MM.1S (cell line): ENCODE measurements around the gene MAP3K20.

Experiments
- DNase-seq: peaks from one replicate; pipeline ENCODE4 v3.0.0-alpha.2; 2015
- H2AFZ ChIP-seq: fragments of 300-600 bp; sonication (generic); 2 replicates; pipeline ENCODE4 v1.6.0; 2016; ENCODE audit warnings: antibody characterized with exemption, low read length
- H3F3A ChIP-seq: fragments of 300-600 bp; sonication (generic); 2 replicates; pipeline ENCODE4 v1.6.1; 2016; ENCODE audit warnings: mild to moderate bottlenecking, antibody characterized with exemption, low read length, moderate library complexity, mixed read lengths; ENCODE audit not compliant: insufficient read depth
- H3K27ac ChIP-seq: fragments of 300-600 bp; sonication (generic); 2 replicates; pipeline ENCODE4 v1.5.1; 2016; ENCODE audit warnings: mild to moderate bottlenecking, low read length
- H3K27me3 ChIP-seq: fragments of 300-600 bp; sonication (generic); replicated peaks from 2 replicates; pipeline ENCODE4 v1.6.0; 2016; ENCODE audit warnings: low read length; ENCODE audit not compliant: insufficient read depth
- H3K36me3 ChIP-seq: fragments of 300-600 bp; sonication (generic); replicated peaks from 2 replicates; pipeline ENCODE4 v1.6.1; 2016; ENCODE audit warnings: mild to moderate bottlenecking, low read length, mixed read lengths; ENCODE audit not compliant: insufficient read depth
- H3K4me1 ChIP-seq: fragments of 300-600 bp; sonication (generic); 2 replicates; pipeline ENCODE4 v1.6.1; 2016; ENCODE audit warnings: low read length, mixed read lengths
- H3K4me2 ChIP-seq: fragments of 300-600 bp; sonication (generic); 2 replicates; pipeline ENCODE4 v1.6.0; 2016; ENCODE audit warnings: low read depth, low read length
- H3K4me3 ChIP-seq: fragments of 300-600 bp; sonication (generic); 2 replicates; pipeline ENCODE4 v1.5.1; 2016; ENCODE audit warnings: low read length, mixed read lengths
- H3K79me2 ChIP-seq: fragments of 300-600 bp; sonication (generic); 2 replicates; pipeline ENCODE4 v1.6.1; 2016; ENCODE audit warnings: mixed run types, low read length, mixed read lengths
- H3K9ac ChIP-seq: fragments of 300-600 bp; sonication (generic); 2 replicates; pipeline ENCODE4 v1.6.1; 2016; ENCODE audit warnings: low read length, mixed read lengths
- H3K9me2 ChIP-seq: fragments of 300-600 bp; sonication (generic); replicated peaks from 2 replicates; pipeline ENCODE4 v1.6.1; 2016; ENCODE audit warnings: mild to moderate bottlenecking, low read length, mixed read lengths; ENCODE audit not compliant: insufficient read depth
- H3K9me3 ChIP-seq: fragments of 300-600 bp; sonication (generic); replicated peaks from 2 replicates; pipeline ENCODE4 v1.6.1; 2016; ENCODE audit warnings: mild to moderate bottlenecking, low read length, mixed read lengths; ENCODE audit not compliant: insufficient read depth
- H4K20me1 ChIP-seq: fragments of 300-600 bp; sonication (generic); 2 replicates; pipeline ENCODE4 v1.6.1; 2016; ENCODE audit warnings: mild to moderate bottlenecking, low read length, moderate library complexity, mixed read lengths; ENCODE audit not compliant: insufficient read depth
- CTCF ChIP-seq: fragments of 300-600 bp; sonication (generic); IDR thresholded peaks from 2 replicates; pipeline ENCODE4 v1.5.1; 2016; ENCODE audit warnings: antibody characterized with exemption, low read length, mixed read lengths
- EZH2 ChIP-seq: fragments of 300-600 bp; sonication (generic); optimal IDR thresholded peaks from 2 replicates; pipeline ENCODE3; 2017; ENCODE audit warnings: low read depth, mild to moderate bottlenecking, antibody characterized with exemption, low read length, mixed read lengths
- EZH2phosphoT487 ChIP-seq: fragments of 300-600 bp; sonication (generic); IDR thresholded peaks from 2 replicates; pipeline ENCODE4 v1.6.1; 2018; ENCODE audit warnings: antibody characterized with exemption, low read length

MAP3K20 gene

GRCh38 chr2:173226899-173227698 lies 151.5 kb downstream of the MAP3K20 start:
- Histone ChIP-seq H3K9me2 (no peaks in the 10 kb centered on the region), H3K4me1 (no peaks in the 10 kb centered on the region), H3K36me3 (no peaks in the 10 kb centered on the region), H3K27ac (no peak overlapping the region), H3K27me3 (no peaks in the 10 kb centered on the region), H3K4me3 (no peak overlapping the region), H2AFZ (no peak overlapping the region), H3K9me3 (no peaks in the 10 kb centered on the region), H4K20me1 (no peaks in the 10 kb centered on the region), H3K9ac (no peak overlapping the region), H3K4me2 (no peak overlapping the region), H3K79me2 (no peaks in the 10 kb centered on the region), H3F3A (no peaks in the 10 kb centered on the region)
- TF ChIP-seq EZH2phosphoT487 (no peak), CTCF (no peak), EZH2 (no peak)
- DNase-seq, result no peak

GRCh38 chr2:173229086-173229485 lies 153.4 kb downstream of the MAP3K20 start:
- TF ChIP-seq EZH2phosphoT487 (no peak), EZH2 (no peak), CTCF (no peak)
- Histone ChIP-seq H4K20me1 (no peaks in the 10 kb centered on the region), H3K4me1 (no peaks in the 10 kb centered on the region), H3K4me2 (no peak overlapping the region), H3K9ac (no peak overlapping the region), H2AFZ (no peak overlapping the region), H3K9me2 (no peaks in the 10 kb centered on the region), H3K36me3 (no peaks in the 10 kb centered on the region), H3K9me3 (no peaks in the 10 kb centered on the region), H3K27ac (no peak overlapping the region), H3K79me2 (no peaks in the 10 kb centered on the region), H3F3A (no peaks in the 10 kb centered on the region), H3K4me3 (no peak overlapping the region), H3K27me3 (no peaks in the 10 kb centered on the region)
- no peak for DNase-seq

- no peaks in the 10 kb centered on the region for H3K79me2 ChIP-seq
Observed at GRCh38 chr2:173230181-173230580, 154.5 kb downstream of the MAP3K20 start.

More at GRCh38 chr2:173230181-173230580, 154.5 kb downstream of the MAP3K20 start:
- Histone ChIP-seq H3K4me2 (no peak overlapping the region), H3K9me3 (no peaks in the 10 kb centered on the region), H4K20me1 (no peaks in the 10 kb centered on the region), H3K4me1 (no peaks in the 10 kb centered on the region), H3K9ac (no peak overlapping the region), H3K4me3 (no peak overlapping the region), H2AFZ (no peak overlapping the region), H3K36me3 (no peaks in the 10 kb centered on the region), H3F3A (no peaks in the 10 kb centered on the region), H3K9me2 (no peaks in the 10 kb centered on the region), H3K27ac (no peak overlapping the region), H3K27me3 (no peaks in the 10 kb centered on the region)
- TF ChIP-seq CTCF (no peak), EZH2 (no peak), EZH2phosphoT487 (no peak)
- no peak for DNase-seq
